ENCODE measurements around the gene IGLL5.

The IGLL5 gene

GRCh38 chr22:22943521-22944267, 56.1 kb downstream of the IGLL5 start:
- no peak for DNase-seq (ENCODE audit: extremely low spot score)
- TF ChIP-seq ARNT (IDR thresholded peaks at IDR 0.05), result no peak
- TF ChIP-seq SP1 (IDR thresholded peaks at IDR 0.05), result no peak
- TF ChIP-seq ELF4 (IDR thresholded peaks at IDR 0.05), result no peak
- TF ChIP-seq FOXA1 (IDR thresholded peaks at IDR 0.05), result no peak
- no peak for TF ChIP-seq BHLHE40 (IDR thresholded peaks at IDR 0.05; ENCODE audit: borderline replicate concordance)
- no peak for TF ChIP-seq ZNF384 (IDR thresholded peaks at IDR 0.05)
- no peak for TF ChIP-seq NFRKB (IDR thresholded peaks at IDR 0.05)
- no peak for TF ChIP-seq LEF1 (IDR thresholded peaks at IDR 0.05; ENCODE audit: borderline replicate concordance)
- TF ChIP-seq HDGF (IDR thresholded peaks at IDR 0.05; ENCODE audit: borderline replicate concordance), result no peak
- no peak for TF ChIP-seq CTBP1 (IDR thresholded peaks at IDR 0.05; ENCODE audit: borderline replicate concordance)
- TF ChIP-seq TARDBP (IDR thresholded peaks at IDR 0.05), result no peak
- TF ChIP-seq L3MBTL2 (conservative IDR thresholded peaks at IDR 0.05), result no peak
- CTCF ChIA-PET, result interaction anchor here (0.6 to 1.5 kb wide), 3 partner anchors 11 to 26 kb away, joined by 3 to 4 read pairs (median 3); no protein-coding TSS in a partner anchor
- POLR2A ChIA-PET, result no interaction called here

- CTCF ChIA-PET, result no interaction called here
- POLR2A ChIA-PET, result no interaction called here
- DNase-seq (ENCODE audit: extremely low spot score), result no peak
- TF ChIP-seq ZNF384 (IDR thresholded peaks at IDR 0.05), result no peak
- no peak for TF ChIP-seq ARNT (IDR thresholded peaks at IDR 0.05)
- no peak for TF ChIP-seq HDGF (IDR thresholded peaks at IDR 0.05; ENCODE audit: borderline replicate concordance)
- no peak for TF ChIP-seq CTBP1 (IDR thresholded peaks at IDR 0.05; ENCODE audit: borderline replicate concordance)
- TF ChIP-seq ELF4 (IDR thresholded peaks at IDR 0.05), result no peak
- TF ChIP-seq TARDBP (IDR thresholded peaks at IDR 0.05), result no peak
- no peak for TF ChIP-seq BHLHE40 (IDR thresholded peaks at IDR 0.05; ENCODE audit: borderline replicate concordance)
- no peak for TF ChIP-seq FOXK2 (IDR thresholded peaks at IDR 0.05)
- TF ChIP-seq PKNOX1 (IDR thresholded peaks at IDR 0.05), result no peak
- no peak for TF ChIP-seq LEF1 (IDR thresholded peaks at IDR 0.05; ENCODE audit: borderline replicate concordance)
- no peak for TF ChIP-seq FOXM1 (IDR thresholded peaks at IDR 0.05; ENCODE audit: borderline replicate concordance)
- no peak for TF ChIP-seq SUZ12 (IDR thresholded peaks at IDR 0.05)
- no peak for TF ChIP-seq SP1 (IDR thresholded peaks at IDR 0.05)
- TF ChIP-seq L3MBTL2 (conservative IDR thresholded peaks at IDR 0.05), result no peak
- no peak for TF ChIP-seq NFRKB (IDR thresholded peaks at IDR 0.05)
These were observed 56.8 kb downstream of the IGLL5 start for GRCh38 chr22:22944268-22944985.

GRCh38 chr22:22945195-22945594, 57.6 kb downstream of the IGLL5 start:
- DNase-seq (ENCODE audit: extremely low spot score), result no peak
- TF ChIP-seq LEF1 (IDR thresholded peaks at IDR 0.05; ENCODE audit: borderline replicate concordance), result no peak
- TF ChIP-seq NFRKB (IDR thresholded peaks at IDR 0.05), result no peak
- no peak for TF ChIP-seq CTBP1 (IDR thresholded peaks at IDR 0.05; ENCODE audit: borderline replicate concordance)
- no peak for TF ChIP-seq SUZ12 (IDR thresholded peaks at IDR 0.05)
- TF ChIP-seq FOXA1 (IDR thresholded peaks at IDR 0.05), result no peak
- no peak for TF ChIP-seq FOXK2 (IDR thresholded peaks at IDR 0.05)
- TF ChIP-seq ARNT (IDR thresholded peaks at IDR 0.05), result no peak
- no peak for TF ChIP-seq PKNOX1 (IDR thresholded peaks at IDR 0.05)
- TF ChIP-seq L3MBTL2 (conservative IDR thresholded peaks at IDR 0.05), result no peak
- TF ChIP-seq TARDBP (IDR thresholded peaks at IDR 0.05), result no peak
- ChIA-PET POLR2A (no interaction called here), CTCF (no interaction called here)

Measured in HEK293T (cell line).